SK-N-SH (cell line): ENCODE measurements around the gene WNT6. TPM values are rescaled to one million over a fixed set of nuclear protein-coding genes. Genes with fewer than 3 reads are reported as not detected.

ENCODE experiments used
- CTCF ChIA-PET: fragments of 300-600, 350-600 bp; formaldehyde crosslinking; extraction: SDS; loops from one replicate; lab custom pipeline; 2021; lab: Yijun Ruan, JAX
- POLR2A ChIA-PET: fragments of 350-600 bp; sonication (Branson Sonifier 250); formaldehyde crosslinking; extraction: SDS; loops from one replicate; lab custom pipeline; 2020; ENCODE audit warnings: antibody characterized with exemption, inconsistent platforms; lab: Yijun Ruan, JAX
- DNase-seq: peaks from one replicate; pipeline ENCODE4 v3.0.0; 2012
- H2AFZ ChIP-seq: fragments of 200-600 bp; sonication (generic); 2 replicates; pipeline ENCODE4 v1.8.1; 2016; ENCODE audit warnings: antibody characterized with exemption, mild to moderate bottlenecking, low read depth
- H3F3A ChIP-seq: fragments of 200-600 bp; sonication (generic); replicated peaks from 2 replicates; pipeline ENCODE3; 2016; ENCODE audit warnings: antibody characterized with exemption, mild to moderate bottlenecking; ENCODE audit not compliant: insufficient read depth
- H3K27ac ChIP-seq, 2 experiments: fragments of 200-500 bp in 1 of 2; fragments of 200-600 bp in 1 of 2; sonication (Bioruptor generic) in 1 of 2; sonication (generic), shearing (Covaris generic) in 1 of 2; 2 replicates each; pipeline versions ENCODE4 v1.5.1 to v1.6.1; 2014 to 2016; ENCODE audit warnings: low read depth in 2 of 2, inconsistent platforms in 1 of 2, low read length in 1 of 2, mild to moderate bottlenecking in 1 of 2, mixed read lengths in 1 of 2
- H3K27me3 ChIP-seq: fragments of 200-600 bp; sonication (generic), shearing (Covaris generic); 2 replicates; pipeline ENCODE4 v1.6.1; 2016; ENCODE audit warnings: mixed run types; ENCODE audit not compliant: insufficient read depth
- H3K36me3 ChIP-seq, 2 experiments: fragments of 200-500 bp in 1 of 2; fragments of 200-600 bp in 1 of 2; sonication (Bioruptor generic) in 1 of 2; sonication (generic) in 1 of 2; replicated peaks in 1 of 2; 2 replicates each; pipeline versions ENCODE3 to v1.5.1; 2014 to 2016; ENCODE audit warnings: low read length in 1 of 2, mild to moderate bottlenecking in 1 of 2; ENCODE audit not compliant: insufficient read depth in 2 of 2, control insufficient read depth in 1 of 2
- H3K4me1 ChIP-seq, 2 experiments: fragments of 200-500 bp in 1 of 2; fragments of 200-600 bp in 1 of 2; sonication (Bioruptor generic) in 1 of 2; sonication (generic), shearing (Covaris generic) in 1 of 2; 2 replicates each; pipeline versions ENCODE4 v1.5.1 to v1.6.1; 2014 to 2016; ENCODE audit warnings: low read depth in 1 of 2, low read length in 1 of 2, mixed run types in 1 of 2; ENCODE audit not compliant: insufficient read depth in 2 of 2, control insufficient read depth in 1 of 2
- H3K4me2 ChIP-seq: fragments of 200-600 bp; sonication (generic), shearing (Covaris generic); 2 replicates; pipeline ENCODE4 v1.6.1; 2017; ENCODE audit warnings: mixed run types
- H3K4me3 ChIP-seq, 2 experiments: fragments of 200-500 bp in 1 of 2; fragments of 200-600 bp in 1 of 2; sonication (Bioruptor generic) in 1 of 2; sonication (generic), shearing (Covaris generic) in 1 of 2; 2 replicates each; pipeline versions ENCODE4 v1.5.1 to v1.8.1; 2014 to 2016; ENCODE audit warnings: low read depth in 2 of 2, inconsistent platforms in 1 of 2, low read length in 1 of 2, mild to moderate bottlenecking in 1 of 2, mixed read lengths in 1 of 2, moderate library complexity in 1 of 2
- H3K79me2 ChIP-seq: fragments of 200-600 bp; sonication (generic); 2 replicates; pipeline ENCODE4 v1.8.1; 2017; ENCODE audit warnings: mild to moderate bottlenecking; ENCODE audit not compliant: insufficient read depth
- H3K9ac ChIP-seq: fragments of 200-600 bp; sonication (generic); 2 replicates; pipeline ENCODE4 v1.6.1; 2017; ENCODE audit warnings: mixed run types
- H3K9me2 ChIP-seq: fragments of 200-600 bp; sonication (generic); 2 replicates; pipeline ENCODE4 v1.6.1; 2017; ENCODE audit warnings: mixed run types
- H3K9me3 ChIP-seq: fragments of 200-600 bp; sonication (generic); 2 replicates; pipeline ENCODE4 v1.6.1; 2017; ENCODE audit warnings: mixed run types, mild to moderate bottlenecking, moderate library complexity
- H4K20me1 ChIP-seq: fragments of 200-600 bp; sonication (generic); 2 replicates; pipeline ENCODE4 v1.6.1; 2017; ENCODE audit warnings: mild to moderate bottlenecking, mixed run types; ENCODE audit not compliant: insufficient read depth
- CTCF ChIP-seq: fragments of 200-600 bp; sonication (generic); IDR thresholded peaks from 2 replicates; pipeline ENCODE4 v1.6.1; 2017; ENCODE audit warnings: antibody characterized with exemption, mild to moderate bottlenecking, moderate library complexity
- FOSL2 ChIP-seq: IDR thresholded peaks from 2 replicates; pipeline ENCODE4 v1.4.0; 2012; ENCODE audit warnings: low read depth, mild to moderate bottlenecking, moderate library complexity, borderline replicate concordance
- FOXJ3 ChIP-seq: sonication (generic); formaldehyde crosslinking; IDR thresholded peaks from 2 replicates; pipeline ENCODE4 v1.5.1; 2020; ENCODE audit warnings: mild to moderate bottlenecking, missing genetic modification reagents
- GATA2 ChIP-seq: sonication (generic); formaldehyde crosslinking; IDR thresholded peaks from 2 replicates; pipeline ENCODE4 v1.5.0; 2020; ENCODE audit warnings: mild to moderate bottlenecking, missing genetic modification reagents
- PBX3 ChIP-seq: IDR thresholded peaks from 2 replicates; pipeline ENCODE4; 2012
- POLR2AphosphoS5 ChIP-seq: IDR thresholded peaks from 2 replicates; pipeline ENCODE4 v1.6.1; 2012; ENCODE audit warnings: low read depth, low read length
- REST ChIP-seq: IDR thresholded peaks from 2 replicates; pipeline ENCODE4 v1.6.1; 2012; ENCODE audit warnings: mild to moderate bottlenecking, low read depth, low read length, moderate library complexity
- RXRA ChIP-seq: IDR thresholded peaks from 2 replicates; pipeline ENCODE4 v1.4.0; 2012; ENCODE audit warnings: low read depth, mild to moderate bottlenecking, borderline replicate concordance
- SIN3A ChIP-seq: IDR thresholded peaks from 2 replicates; pipeline ENCODE4 v1.6.1; 2012; ENCODE audit warnings: low read depth, mild to moderate bottlenecking, low read length, moderate library complexity, borderline replicate concordance
- USF1 ChIP-seq: IDR thresholded peaks from 2 replicates; pipeline ENCODE4 v1.4.0; 2012; ENCODE audit warnings: low read depth, borderline replicate concordance
- YY1 ChIP-seq: IDR thresholded peaks from 2 replicates; pipeline ENCODE4 v1.4.0; 2012; ENCODE audit warnings: low read depth, mild to moderate bottlenecking
- WGBS: methylation state at CpG from one replicate; pipeline ENCODE4 v1.1.6; 2017; ENCODE audit warnings: low lambda C conversion rate; 5-methylcytosine and 5-hydroxymethylcytosine counted together
- polyA plus RNA-seq, 3 experiments: library from polyadenylated mRNA; depleted of rRNA; stranded (reverse); fragments of >200 nt; gene quantifications; 2 replicates each; pipeline ENCODE4 v1.2.3, GENCODE V29; 2012

The WNT6 gene
- polyA plus RNA-seq, 1 of the 3 experiments (the other 2 are of a cell fraction): 0.08 TPM

GRCh38 chr2:218870984-218871344 is 11.4 kb downstream of the WNT6 start (continued):
- TF ChIP-seq PBX3 (no peak), REST (no peak), FOSL2 (no peak), RXRA (no peak), YY1 (no peak)
- TF ChIP-seq, all 33 proteins: peak for 0

- Histone ChIP-seq H2AFZ (no peak overlapping the region), H3K9ac (no peak overlapping the region), H3K4me1 (peaks cover 0 to 12% of the 10 kb centered on the region in 2 experiments; a peak in 1 of 4 replicates), H3K9me3 (no peaks in the 10 kb centered on the region), H3K36me3 (no peaks in the 10 kb centered on the region), H4K20me1 (no peaks in the 10 kb centered on the region), H3K27me3 (peaks cover 31% of the 10 kb centered on the region; the same call in 1 of the 2 replicates), H3K4me2 (no peak overlapping the region), H3K79me2 (no peaks in the 10 kb centered on the region), H3K4me3 (no peak overlapping the region), H3K9me2 (no peaks in the 10 kb centered on the region), H3K27ac (no peak overlapping the region), H3F3A (peaks cover 3% of the 10 kb centered on the region)
- ChIA-PET CTCF (interaction anchor here (0.6 to 22.5 kb wide), 9 partner anchors 11 to 289 kb away, joined by 3 to 795 read pairs (median 3); partner anchors contain the start of genes NHEJ1 and WNT6), POLR2A (no interaction called here)
- no peak for DNase-seq
- TF ChIP-seq FOXJ3 (CRISPR knock-in tag) (no peak), SIN3A (no peak), USF1 (no peak), GATA2 (no peak), POLR2AphosphoS5 (no peak), CTCF (no peak), PBX3 (no peak)
- 65% methylated on average over 38 of the region's 60 CpGs for WGBS
Observed at GRCh38 chr2:218871345-218872302, 12.0 kb downstream of the WNT6 start.
